Measurements from ENCODE around the gene PIK3C3.

PIK3C3 gene

GRCh38 chr18:42074704-42075103 is 119.7 kb downstream of the PIK3C3 start:
- H4K8ac ChIP-seq (ENCODE audit: low read depth, low read length), result no peak overlapping the region
- no peak overlapping the region for H4K12ac ChIP-seq (ENCODE audit: low read depth, low read length)
- no peak overlapping the region for H3K4me3 ChIP-seq (ENCODE audit: low read depth, low read length)
- H2BK120ac ChIP-seq (ENCODE audit: insufficient read depth, low read length, poor library complexity), result no peak overlapping the region
- H3K4me1 ChIP-seq (ENCODE audit: control insufficient read depth in 1 of 2, insufficient read depth in 2 of 2, low read length in 2 of 2), result no peaks in the 10 kb centered on the region
- no peak overlapping the region for H4K91ac ChIP-seq (ENCODE audit: low read depth, low read length)
- no peak overlapping the region for H2BK5ac ChIP-seq (ENCODE audit: low read depth, low read length, poor library complexity)
- H3K79me2 ChIP-seq (ENCODE audit: control insufficient read depth, insufficient read depth, low read length, poor library complexity), result no peaks in the 10 kb centered on the region
- no peaks in the 10 kb centered on the region for H3K79me1 ChIP-seq (ENCODE audit: low read length)
- H2BK12ac ChIP-seq (ENCODE audit: low read length), result no peak overlapping the region
- H2AFZ ChIP-seq (ENCODE audit: insufficient read depth, low read length, poor library complexity), result no peak overlapping the region
- H2AK5ac ChIP-seq (ENCODE audit: low read length), result no peak overlapping the region
- H3K9me3 ChIP-seq (ENCODE audit: insufficient read depth, low read depth, low read length), result no peaks in the 10 kb centered on the region
- no peak overlapping the region for H3K4me2 ChIP-seq (ENCODE audit: low read length)
- H3K36me3 ChIP-seq (ENCODE audit: control insufficient read depth in 1 of 2, insufficient read depth in 2 of 2, low read length in 2 of 2), result peaks cover 4 to 5% of the 10 kb centered on the region in 2 experiments
- no peak overlapping the region for H3K14ac ChIP-seq (ENCODE audit: low read length)
- no peak overlapping the region for H3K27ac ChIP-seq (ENCODE audit: low read depth, low read length)
- no CpG with 5 or more reads among the region's 3 CpGs for WGBS (ENCODE audit: extremely low coverage, insufficient coverage, insufficient read length)
- no peak overlapping the region for H3K4ac ChIP-seq (ENCODE audit: low read depth, low read length)
- H3K18ac ChIP-seq (ENCODE audit: low read length), result no peak overlapping the region
- H3K27me3 ChIP-seq (ENCODE audit: insufficient read depth, low read length), result no peaks in the 10 kb centered on the region
- no peak overlapping the region for H3K23ac ChIP-seq (ENCODE audit: low read length)
- DNase-seq, result no peak
- H3K9ac ChIP-seq (ENCODE audit: low read length), result no peak overlapping the region

GRCh38 chr18:42078711-42079110 is 123.7 kb downstream of the PIK3C3 start:
- WGBS (ENCODE audit: extremely low coverage, insufficient coverage, insufficient read length), result no CpG with 5 or more reads among the region's 2 CpGs
- no peak for DNase-seq

GRCh38 chr18:42080340-42080739 is 125.3 kb downstream of the PIK3C3 start:
- no peak overlapping the region for H4K8ac ChIP-seq (ENCODE audit: low read depth, low read length)
- H3K9me3 ChIP-seq (ENCODE audit: insufficient read depth, low read depth, low read length), result no peaks in the 10 kb centered on the region
- no peaks in the 10 kb centered on the region for H3K4me1 ChIP-seq (ENCODE audit: control insufficient read depth in 1 of 2, insufficient read depth in 2 of 2, low read length in 2 of 2)
- no peak overlapping the region for H2AFZ ChIP-seq (ENCODE audit: insufficient read depth, low read length, poor library complexity)
- H3K27ac ChIP-seq (ENCODE audit: low read depth, low read length), result no peak overlapping the region
- H3K79me2 ChIP-seq (ENCODE audit: control insufficient read depth, insufficient read depth, low read length, poor library complexity), result no peaks in the 10 kb centered on the region
- WGBS (ENCODE audit: extremely low coverage, insufficient coverage, insufficient read length), result no CpG with 5 or more reads among the region's 3 CpGs
- no peak overlapping the region for H3K9ac ChIP-seq (ENCODE audit: low read length)
- no peak overlapping the region for H2BK5ac ChIP-seq (ENCODE audit: low read depth, low read length, poor library complexity)
- H3K14ac ChIP-seq (ENCODE audit: low read length), result no peak overlapping the region
- H2AK5ac ChIP-seq (ENCODE audit: low read length), result no peak overlapping the region
- H2BK12ac ChIP-seq (ENCODE audit: low read length), result no peak overlapping the region
- H3K18ac ChIP-seq (ENCODE audit: low read length), result no peak overlapping the region
- no peak overlapping the region for H2BK120ac ChIP-seq (ENCODE audit: insufficient read depth, low read length, poor library complexity)
- H3K79me1 ChIP-seq (ENCODE audit: low read length), result no peaks in the 10 kb centered on the region
- no peak overlapping the region for H3K4me3 ChIP-seq (ENCODE audit: low read depth, low read length)
- no peak overlapping the region for H3K4me2 ChIP-seq (ENCODE audit: low read length)
- no peak overlapping the region for H3K23ac ChIP-seq (ENCODE audit: low read length)
- no peaks in the 10 kb centered on the region for H3K36me3 ChIP-seq (ENCODE audit: control insufficient read depth in 1 of 2, insufficient read depth in 2 of 2, low read length in 2 of 2)
- H4K91ac ChIP-seq (ENCODE audit: low read depth, low read length), result no peak overlapping the region
- H3K27me3 ChIP-seq (ENCODE audit: insufficient read depth, low read length), result no peaks in the 10 kb centered on the region
- no peak overlapping the region for H4K12ac ChIP-seq (ENCODE audit: low read depth, low read length)
- no peak for DNase-seq
- no peak overlapping the region for H3K4ac ChIP-seq (ENCODE audit: low read depth, low read length)

More at GRCh38 chr18:42078711-42079110, 123.7 kb downstream of the PIK3C3 start:
- H3K79me2 ChIP-seq (ENCODE audit: control insufficient read depth, insufficient read depth, low read length, poor library complexity), result no peaks in the 10 kb centered on the region
- no peak overlapping the region for H3K27ac ChIP-seq (ENCODE audit: low read depth, low read length)
- no peak overlapping the region for H2AK5ac ChIP-seq (ENCODE audit: low read length)
- H3K14ac ChIP-seq (ENCODE audit: low read length), result no peak overlapping the region
- H2BK5ac ChIP-seq (ENCODE audit: low read depth, low read length, poor library complexity), result no peak overlapping the region
- H4K12ac ChIP-seq (ENCODE audit: low read depth, low read length), result no peak overlapping the region
- H3K18ac ChIP-seq (ENCODE audit: low read length), result no peak overlapping the region
- H3K4ac ChIP-seq (ENCODE audit: low read depth, low read length), result no peak overlapping the region
- no peak overlapping the region for H2AFZ ChIP-seq (ENCODE audit: insufficient read depth, low read length, poor library complexity)
- no peak overlapping the region for H3K4me2 ChIP-seq (ENCODE audit: low read length)
- H3K36me3 ChIP-seq (ENCODE audit: control insufficient read depth in 1 of 2, insufficient read depth in 2 of 2, low read length in 2 of 2), result no peaks in the 10 kb centered on the region
- H3K9me3 ChIP-seq (ENCODE audit: insufficient read depth, low read depth, low read length), result no peaks in the 10 kb centered on the region
- H3K27me3 ChIP-seq (ENCODE audit: insufficient read depth, low read length), result no peaks in the 10 kb centered on the region
- H4K8ac ChIP-seq (ENCODE audit: low read depth, low read length), result no peak overlapping the region
- H2BK12ac ChIP-seq (ENCODE audit: low read length), result no peak overlapping the region
- no peak overlapping the region for H4K91ac ChIP-seq (ENCODE audit: low read depth, low read length)
- H3K9ac ChIP-seq (ENCODE audit: low read length), result no peak overlapping the region
- no peaks in the 10 kb centered on the region for H3K79me1 ChIP-seq (ENCODE audit: low read length)
- no peaks in the 10 kb centered on the region for H3K4me1 ChIP-seq (ENCODE audit: control insufficient read depth in 1 of 2, insufficient read depth in 2 of 2, low read length in 2 of 2)
- H2BK120ac ChIP-seq (ENCODE audit: insufficient read depth, low read length, poor library complexity), result no peak overlapping the region
- no peak overlapping the region for H3K4me3 ChIP-seq (ENCODE audit: low read depth, low read length)
- no peak overlapping the region for H3K23ac ChIP-seq (ENCODE audit: low read length)

- H3K79me1 ChIP-seq (ENCODE audit: low read length), result no peaks in the 10 kb centered on the region
- H3K27me3 ChIP-seq (ENCODE audit: insufficient read depth, low read length), result no peaks in the 10 kb centered on the region
- no peak overlapping the region for H3K4me2 ChIP-seq (ENCODE audit: low read length)
- H2BK5ac ChIP-seq (ENCODE audit: low read depth, low read length, poor library complexity), result no peak overlapping the region
- no peak overlapping the region for H3K23ac ChIP-seq (ENCODE audit: low read length)
- no peak overlapping the region for H4K91ac ChIP-seq (ENCODE audit: low read depth, low read length)
- H2BK120ac ChIP-seq (ENCODE audit: insufficient read depth, low read length, poor library complexity), result no peak overlapping the region
- no peak overlapping the region for H4K8ac ChIP-seq (ENCODE audit: low read depth, low read length)
- no peak overlapping the region for H3K14ac ChIP-seq (ENCODE audit: low read length)
- no peak overlapping the region for H2AK5ac ChIP-seq (ENCODE audit: low read length)
- H3K4ac ChIP-seq (ENCODE audit: low read depth, low read length), result no peak overlapping the region
- DNase-seq, result no peak
- H3K36me3 ChIP-seq (ENCODE audit: control insufficient read depth in 1 of 2, insufficient read depth in 2 of 2, low read length in 2 of 2), result no peaks in the 10 kb centered on the region
- no CpG with 5 or more reads among the region's 4 CpGs for WGBS (ENCODE audit: extremely low coverage, insufficient coverage, insufficient read length)
- H2AFZ ChIP-seq (ENCODE audit: insufficient read depth, low read length, poor library complexity), result no peak overlapping the region
- H2BK12ac ChIP-seq (ENCODE audit: low read length), result no peak overlapping the region
- H4K12ac ChIP-seq (ENCODE audit: low read depth, low read length), result no peak overlapping the region
- no peaks in the 10 kb centered on the region for H3K9me3 ChIP-seq (ENCODE audit: insufficient read depth, low read depth, low read length)
- H3K27ac ChIP-seq (ENCODE audit: low read depth, low read length), result no peak overlapping the region
- no peak overlapping the region for H3K9ac ChIP-seq (ENCODE audit: low read length)
- H3K79me2 ChIP-seq (ENCODE audit: control insufficient read depth, insufficient read depth, low read length, poor library complexity), result no peaks in the 10 kb centered on the region
- no peak overlapping the region for H3K4me3 ChIP-seq (ENCODE audit: low read depth, low read length)
- H3K18ac ChIP-seq (ENCODE audit: low read length), result no peak overlapping the region
- peaks cover 0 to 5% of the 10 kb centered on the region in 2 experiments for H3K4me1 ChIP-seq (ENCODE audit: control insufficient read depth in 1 of 2, insufficient read depth in 2 of 2, low read length in 2 of 2)
Observed at GRCh38 chr18:42082415-42083234, 127.6 kb downstream of the PIK3C3 start.
